PC-3 (cell line): ENCODE measurements around the gene LDHAL6B. TPM values are rescaled to one million over a fixed set of nuclear protein-coding genes. Genes with fewer than 3 reads are reported as not detected.

Experiments
- ATAC-seq: fragments of 200-7000 bp; cut with Tn5 transposase; 2 replicates; pipeline ENCODE4 v1.9.1; 2020; ENCODE audit warnings: mild to moderate bottlenecking, moderate library complexity
- BruUV-seq: library from RNA; stranded (reverse); fragments of 400-500 nt; replicated peaks from 2 replicates; lab custom pipeline; 2021; lab: Mats Ljungman, UMichigan
- CTCF ChIA-PET: fragments of 300-600 bp; sonication (Branson Sonifier 250); formaldehyde crosslinking; loops from one replicate; lab custom pipeline; 2022; ENCODE audit warnings: antibody characterized with exemption; lab: Charles Lee
- POLR2A ChIA-PET: fragments of 300-600 bp; sonication (Branson Sonifier 250); formaldehyde crosslinking; loops from one replicate; lab custom pipeline; 2022; ENCODE audit warnings: antibody characterized with exemption; ENCODE audit not compliant: unreplicated experiment; lab: Charles Lee
- DNase-seq: peaks from one replicate; pipeline ENCODE4 v3.0.0-alpha.2; 2015
- H2AFZ ChIP-seq: fragments of 300-600 bp; sonication (generic); 2 replicates; pipeline ENCODE4 v1.6.0; 2016; ENCODE audit warnings: antibody characterized with exemption, low read length
- H3F3A ChIP-seq: fragments of 300-600 bp; sonication (generic); one replicate; pipeline ENCODE4 v1.6.0; 2017; ENCODE audit warnings: antibody characterized with exemption, low read length, control low read depth, mild to moderate bottlenecking; ENCODE audit not compliant: unreplicated experiment
- H3K27ac ChIP-seq: fragments of 300-600 bp; sonication (generic); 2 replicates; pipeline ENCODE4 v1.5.1; 2016; ENCODE audit warnings: mild to moderate bottlenecking, low read length
- H3K27me3 ChIP-seq: fragments of 300-600 bp; sonication (generic); 2 replicates; pipeline ENCODE4 v1.6.1; 2016; ENCODE audit warnings: low read length, mixed read lengths
- H3K36me3 ChIP-seq: fragments of 300-600 bp; sonication (generic); 2 replicates; pipeline ENCODE4 v1.6.1; 2016; ENCODE audit warnings: low read depth, mixed run types, low read length, mixed read lengths
- H3K4me1 ChIP-seq: fragments of 300-600 bp; sonication (generic); 2 replicates; pipeline ENCODE4 v1.5.1; 2016; ENCODE audit warnings: low read length; ENCODE audit not compliant: insufficient read depth
- H3K4me2 ChIP-seq: fragments of 300-600 bp; sonication (generic); 2 replicates; pipeline ENCODE4 v1.6.0; 2016; ENCODE audit warnings: low read length
- H3K4me3 ChIP-seq: fragments of 300-600 bp; sonication (generic); 2 replicates; pipeline ENCODE4 v1.5.1; 2016; ENCODE audit warnings: mild to moderate bottlenecking, low read length, mixed read lengths
- H3K79me2 ChIP-seq: fragments of 300-600 bp; sonication (generic); 2 replicates; pipeline ENCODE4 v1.6.1; 2017; ENCODE audit warnings: low read length, mixed read lengths
- H3K9ac ChIP-seq: fragments of 300-600 bp; sonication (generic); 2 replicates; pipeline ENCODE4 v1.6.0; 2016; ENCODE audit warnings: mild to moderate bottlenecking, low read length
- H3K9me2 ChIP-seq: fragments of 300-600 bp; sonication (generic); replicated peaks from 2 replicates; pipeline ENCODE4 v1.6.1; 2016; ENCODE audit warnings: mixed run types, low read length, mixed read lengths
- H3K9me3 ChIP-seq: fragments of 300-600 bp; sonication (generic); 2 replicates; pipeline ENCODE4 v1.6.1; 2016; ENCODE audit warnings: low read length, mixed read lengths
- H4K20me1 ChIP-seq: fragments of 300-600 bp; sonication (generic); 2 replicates; pipeline ENCODE4 v1.6.1; 2016; ENCODE audit warnings: low read length, mixed read lengths
- CTCF ChIP-seq: fragments of 300-600 bp; sonication (generic); conservative IDR thresholded peaks from 2 replicates; pipeline ENCODE4 v1.5.1; 2017; ENCODE audit warnings: antibody characterized with exemption, low read depth, mild to moderate bottlenecking, low read length
- EZH2 ChIP-seq: fragments of 300-600 bp; sonication (generic); IDR thresholded peaks from one replicate; pipeline ENCODE4 v1.6.1; 2017; ENCODE audit warnings: antibody characterized with exemption, mild to moderate bottlenecking, low read length; ENCODE audit not compliant: unreplicated experiment
- EZH2phosphoT487 ChIP-seq: fragments of 300-600 bp; sonication (generic); IDR thresholded peaks from 2 replicates; pipeline ENCODE4 v1.6.1; 2018; ENCODE audit warnings: mild to moderate bottlenecking, antibody characterized with exemption, low read length, borderline replicate concordance
- intact Hi-C: fragments of 100-400 bp; cut with micrococcal nuclease; formaldehyde crosslinking; loops from 2 replicates; pipeline ENCODE4 v1.9.0; 2023
- total RNA-seq: library from RNA; depleted of rRNA; stranded (reverse); fragments of >200 nt; gene quantifications from 2 replicates; pipeline ENCODE4 v1.2.3, GENCODE V29; 2014

LDHAL6B gene
- total RNA-seq, 1 experiment from 2014 or later: not detected

DNA sequence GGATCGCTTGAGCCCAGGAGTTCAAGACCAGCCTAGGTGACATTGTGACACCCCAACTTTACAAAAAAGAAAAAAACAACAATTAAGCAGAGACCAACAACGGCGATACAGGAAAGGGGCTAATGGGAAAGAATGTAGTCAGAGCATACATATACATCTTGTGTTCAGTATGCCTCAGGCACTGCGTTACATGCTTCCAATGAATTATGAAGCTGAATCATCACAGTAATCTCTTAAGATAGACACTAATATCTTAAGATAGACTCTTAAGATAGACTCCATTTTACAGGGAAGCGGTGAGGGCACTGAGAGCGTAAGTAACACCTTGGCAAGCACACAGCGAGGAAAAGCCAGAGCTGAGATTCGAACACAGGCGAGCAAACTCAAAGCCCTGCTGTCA lies 6.1 kb upstream of the LDHAL6B start:
- Histone ChIP-seq H3K9me2 (no peaks in the 10 kb centered on the region), H2AFZ (no peak overlapping the region), H3K79me2 (no peaks in the 10 kb centered on the region), H3K27ac (peak overlapping the region; percentile 98), H3K9ac (peak overlapping the region; percentile 75), H3K4me2 (peak overlapping the region; percentile 64), H3F3A (no peaks in the 10 kb centered on the region), H3K9me3 (no peaks in the 10 kb centered on the region), H3K4me3 (no peak overlapping the region), H3K27me3 (no peaks in the 10 kb centered on the region), H3K4me1 (peaks cover 16% of the 10 kb centered on the region), H4K20me1 (no peaks in the 10 kb centered on the region), H3K36me3 (peaks cover 25% of the 10 kb centered on the region)
- POLR2A ChIA-PET: no interaction called here
- BruUV-seq: no TSS peak
- DNase-seq (peak; percentile 50), ATAC-seq (peak; percentile 41)
- TF ChIP-seq EZH2phosphoT487: no peak
- no peak for TF ChIP-seq CTCF
- intact Hi-C loops: no loop called here
- CTCF ChIA-PET: no interaction called here

- ChIA-PET CTCF (no interaction called here), POLR2A (no interaction called here)
- H3K4me1 ChIP-seq: peaks cover 16% of the 10 kb centered on the region
- no peak overlapping the region for H3K4me2 ChIP-seq
- ATAC-seq: no peak
- H3K9me2 ChIP-seq: no peaks in the 10 kb centered on the region
- peaks cover 34% of the 10 kb centered on the region for H3K36me3 ChIP-seq
- H3K9me3 ChIP-seq: no peaks in the 10 kb centered on the region
- no peak for DNase-seq
- TF ChIP-seq EZH2: no peak
- TF ChIP-seq CTCF: no peak
- TF ChIP-seq EZH2phosphoT487: no peak
- H3K27ac ChIP-seq: no peak overlapping the region
- no TSS peak for BruUV-seq
- no peak overlapping the region for H3K9ac ChIP-seq
- H3F3A ChIP-seq: no peaks in the 10 kb centered on the region
- H3K4me3 ChIP-seq: no peak overlapping the region
- no peaks in the 10 kb centered on the region for H4K20me1 ChIP-seq
- intact Hi-C loops: no loop called here
- no peaks in the 10 kb centered on the region for H3K79me2 ChIP-seq
- no peaks in the 10 kb centered on the region for H3K27me3 ChIP-seq
- no peak overlapping the region for H2AFZ ChIP-seq
These were observed 3.6 kb upstream of the LDHAL6B start for GRCh38 chr15:59203008-59203407.

- Histone ChIP-seq H2AFZ (no peak overlapping the region), H3K4me2 (no peak overlapping the region), H3K79me2 (no peaks in the 10 kb centered on the region), H3K9me2 (no peaks in the 10 kb centered on the region), H3K9ac (no peak overlapping the region), H3K27ac (no peak overlapping the region), H3K27me3 (no peaks in the 10 kb centered on the region), H3F3A (no peaks in the 10 kb centered on the region), H3K9me3 (no peaks in the 10 kb centered on the region), H3K4me3 (no peak overlapping the region), H3K4me1 (peaks cover 16% of the 10 kb centered on the region), H3K36me3 (peaks cover 40% of the 10 kb centered on the region), H4K20me1 (no peaks in the 10 kb centered on the region)
- DNase-seq (no peak), ATAC-seq (no peak)
- ChIA-PET POLR2A (no interaction called here), CTCF (no interaction called here)
- BruUV-seq: no TSS peak
- no peak for TF ChIP-seq EZH2phosphoT487
- no peak for TF ChIP-seq EZH2
- no peak for TF ChIP-seq CTCF
- intact Hi-C loops: no loop called here
These were observed 3.0 kb upstream of the LDHAL6B start for GRCh38 chr15:59203657-59204056.
